ENCODE results near the gene DIPK1C. TPM values are rescaled to one million over a fixed set of nuclear protein-coding genes. Genes with fewer than 3 reads are reported as not detected.

Gene DIPK1C
- total RNA-seq, 1 experiment from 2014 or later = not detected

DNA sequence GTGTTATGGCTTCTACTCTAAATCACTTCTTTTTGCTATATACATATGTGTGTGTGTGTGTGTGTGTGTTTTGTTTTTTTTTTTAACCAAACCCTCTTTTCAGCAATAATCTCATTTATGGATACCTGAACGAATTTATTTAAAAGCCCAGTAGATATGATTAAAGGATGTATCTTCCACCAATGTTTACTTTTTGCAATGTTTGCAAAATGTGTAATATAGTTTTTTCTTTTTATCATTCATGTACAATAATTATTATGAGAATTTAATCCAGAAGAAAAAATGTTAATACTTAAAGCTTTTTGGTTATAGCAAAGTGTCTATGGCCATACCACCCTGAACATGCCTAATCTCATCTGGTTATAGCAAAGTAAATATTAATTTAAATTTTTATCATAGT lies 37.4 kb upstream of the DIPK1C start:
- intact Hi-C loops (cut with micrococcal nuclease; ENCODE audit: unreplicated experiment) = no loop called here
- H3K4me3 ChIP-seq = no peak overlapping the region
- H3K79me2 ChIP-seq (ENCODE audit: low read depth) = peaks cover 31% of the 10 kb centered on the region
- POLR2A ChIA-PET (ENCODE audit: unreplicated experiment) = no interaction called here
- no peaks in the 10 kb centered on the region for H4K20me1 ChIP-seq (ENCODE audit: insufficient read depth)
- CTCF ChIA-PET = no interaction called here
- H3F3A ChIP-seq (ENCODE audit: insufficient read depth, low read depth) = no peaks in the 10 kb centered on the region
- peaks cover 8% of the 10 kb centered on the region for H3K4me1 ChIP-seq (replicated peaks; ENCODE audit: insufficient read depth)
- H3K9me2 ChIP-seq (ENCODE audit: insufficient read depth) = no peaks in the 10 kb centered on the region
- no TSS peak for BruUV-seq (replicated peaks)
- no peak for DNase-seq
- H3K27ac ChIP-seq = no peak overlapping the region
- no peaks in the 10 kb centered on the region for H3K9me3 ChIP-seq (ENCODE audit: insufficient read depth, low read depth)
- no peaks in the 10 kb centered on the region for H3K36me3 ChIP-seq (ENCODE audit: low read depth)
- peaks cover 33% of the 10 kb centered on the region for H3K27me3 ChIP-seq (ENCODE audit: insufficient read depth, low read depth)
- no peak overlapping the region for H2AFZ ChIP-seq
- TF ChIP-seq EZH2 (IDR thresholded peaks at IDR 0.05; ENCODE audit: low read depth) (no peak), CTCF (conservative IDR thresholded peaks at IDR 0.05) (no peak)
- H3K4me2 ChIP-seq = no peak overlapping the region

- H3K27me3 ChIP-seq (ENCODE audit: insufficient read depth, low read depth) = peaks cover 41% of the 10 kb centered on the region
- H3K36me3 ChIP-seq (ENCODE audit: low read depth) = no peaks in the 10 kb centered on the region
- peaks cover 24% of the 10 kb centered on the region for H3K79me2 ChIP-seq (ENCODE audit: low read depth)
- no peak overlapping the region for H3K27ac ChIP-seq
- no peaks in the 10 kb centered on the region for H4K20me1 ChIP-seq (ENCODE audit: insufficient read depth)
- no peaks in the 10 kb centered on the region for H3K9me2 ChIP-seq (ENCODE audit: insufficient read depth)
- DNase-seq = peak; percentile 25 to 68
- intact Hi-C loops (cut with micrococcal nuclease; ENCODE audit: unreplicated experiment) = loop anchor here (1.0 kb wide), 1 partner anchor 141 kb away; no protein-coding TSS in a partner anchor
- H3K4me3 ChIP-seq = no peak overlapping the region
- no peaks in the 10 kb centered on the region for H3F3A ChIP-seq (ENCODE audit: insufficient read depth, low read depth)
- ChIA-PET POLR2A (ENCODE audit: unreplicated experiment) (interaction anchor here (0.7 kb wide), 1 partner anchor 1760 kb away, joined by 3 read pairs; no protein-coding TSS in a partner anchor), CTCF (interaction anchor here (0.7 kb wide), 1 partner anchor 151 kb away, joined by 4 read pairs; no protein-coding TSS in a partner anchor)
- H2AFZ ChIP-seq = no peak overlapping the region
- no peaks in the 10 kb centered on the region; the same call in 1 of the 2 replicates for H3K9me3 ChIP-seq (ENCODE audit: insufficient read depth, low read depth)
- H3K4me2 ChIP-seq = no peak overlapping the region
- TF ChIP-seq CTCF (conservative IDR thresholded peaks at IDR 0.05) (peak; percentile 74), EZH2 (IDR thresholded peaks at IDR 0.05; ENCODE audit: low read depth) (no peak)
- H3K4me1 ChIP-seq (replicated peaks; ENCODE audit: insufficient read depth) = peaks cover 8% of the 10 kb centered on the region
- no TSS peak for BruUV-seq (replicated peaks)
These were observed 36.6 kb upstream of the DIPK1C start for GRCh38 chr18:74493689-74494088.

DNA sequence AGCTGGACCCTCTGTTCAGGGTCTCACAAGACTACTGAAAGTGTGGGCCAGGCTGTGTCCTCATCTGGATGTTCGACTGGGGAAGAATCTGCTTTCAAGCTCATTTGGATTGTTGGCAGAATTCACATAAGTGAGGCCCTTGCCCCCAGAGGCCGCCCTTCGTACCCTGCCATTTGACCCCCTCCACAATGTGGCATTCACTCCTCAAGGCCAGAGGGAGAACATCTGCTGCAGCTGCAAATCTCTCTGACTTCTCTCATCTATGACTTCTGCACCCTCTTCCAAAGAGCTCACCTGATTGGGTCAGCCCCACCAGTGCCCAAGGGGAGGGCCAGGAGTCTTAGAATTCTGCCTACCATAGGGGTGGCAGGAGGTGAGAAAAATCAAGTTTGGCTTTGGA lies 35.2 kb upstream of the DIPK1C start:
- Histone ChIP-seq H3K79me2 (ENCODE audit: low read depth) (peaks cover 10% of the 10 kb centered on the region), H3K4me2 (no peak overlapping the region), H3K4me1 (replicated peaks; ENCODE audit: insufficient read depth) (peaks cover 4% of the 10 kb centered on the region), H3K27ac (no peak overlapping the region), H3K9me3 (ENCODE audit: insufficient read depth, low read depth) (no peaks in the 10 kb centered on the region; the same call in 1 of the 2 replicates), H3K36me3 (ENCODE audit: low read depth) (no peaks in the 10 kb centered on the region), H3K4me3 (no peak overlapping the region), H4K20me1 (ENCODE audit: insufficient read depth) (no peaks in the 10 kb centered on the region), H2AFZ (no peak overlapping the region), H3K27me3 (ENCODE audit: insufficient read depth, low read depth) (peaks cover 47% of the 10 kb centered on the region), H3K9me2 (ENCODE audit: insufficient read depth) (no peaks in the 10 kb centered on the region), H3F3A (ENCODE audit: insufficient read depth, low read depth) (no peaks in the 10 kb centered on the region)
- TF ChIP-seq EZH2 (IDR thresholded peaks at IDR 0.05; ENCODE audit: low read depth) = no peak
- TF ChIP-seq CTCF (conservative IDR thresholded peaks at IDR 0.05) = no peak
- POLR2A ChIA-PET (ENCODE audit: unreplicated experiment) = no interaction called here
- CTCF ChIA-PET = no interaction called here
- no peak for DNase-seq
- no TSS peak for BruUV-seq (replicated peaks)
- intact Hi-C loops (cut with micrococcal nuclease; ENCODE audit: unreplicated experiment) = no loop called here
